GM23248 (cell line): Measurements from ENCODE around the gene SIT1. TPM values are rescaled to one million over a fixed set of nuclear protein-coding genes. Genes with fewer than 3 reads are reported as not detected.

ENCODE experiments used
- DNase-seq: peaks from one replicate; pipeline ENCODE4 v3.0.0-alpha.2; 2015
- H2AFZ ChIP-seq: fragments of 200-600 bp; sonication (generic); 2 replicates; pipeline ENCODE4 v1.6.1; 2016; ENCODE audit warnings: antibody characterized with exemption
- H3F3A ChIP-seq: fragments of 200-600 bp; sonication (generic); 2 replicates; pipeline ENCODE4 v1.6.1; 2016; ENCODE audit warnings: mild to moderate bottlenecking, antibody characterized with exemption, mixed run types; ENCODE audit not compliant: insufficient read depth
- H3K27ac ChIP-seq: fragments of 200-600 bp; sonication (generic); 2 replicates; pipeline ENCODE4 v1.5.1; 2016; ENCODE audit warnings: mild to moderate bottlenecking
- H3K27me3 ChIP-seq: fragments of 200-600 bp; sonication (generic); replicated peaks from 2 replicates; pipeline ENCODE4 v1.6.1; 2016; ENCODE audit warnings: mild to moderate bottlenecking; ENCODE audit not compliant: insufficient read depth
- H3K36me3 ChIP-seq: fragments of 200-600 bp; sonication (generic); 2 replicates; pipeline ENCODE4 v1.6.1; 2016; ENCODE audit warnings: low read depth, mild to moderate bottlenecking
- H3K4me1 ChIP-seq: fragments of 200-600 bp; sonication (generic); 2 replicates; pipeline ENCODE4 v1.6.1; 2016; ENCODE audit warnings: mild to moderate bottlenecking; ENCODE audit not compliant: insufficient read depth
- H3K4me2 ChIP-seq: fragments of 200-600 bp; sonication (generic); one replicate; pipeline ENCODE4 v1.6.1; 2016; ENCODE audit warnings: mild to moderate bottlenecking; ENCODE audit not compliant: unreplicated experiment
- H3K4me3 ChIP-seq: fragments of 200-600 bp; sonication (generic); 2 replicates; pipeline ENCODE4 v1.5.1; 2016; ENCODE audit warnings: mild to moderate bottlenecking
- H3K79me2 ChIP-seq: fragments of 200-600 bp; sonication (generic); 2 replicates; pipeline ENCODE4 v1.6.1; 2016; ENCODE audit warnings: mild to moderate bottlenecking; ENCODE audit not compliant: insufficient read depth
- H3K9ac ChIP-seq: fragments of 200-600 bp; sonication (generic); 2 replicates; pipeline ENCODE4 v1.6.1; 2016; ENCODE audit warnings: mild to moderate bottlenecking
- H3K9me2 ChIP-seq: fragments of 200-600 bp; sonication (generic); 2 replicates; pipeline ENCODE4 v1.6.1; 2016; ENCODE audit warnings: mixed run types, mild to moderate bottlenecking, moderate library complexity; ENCODE audit not compliant: insufficient read depth
- H3K9me3 ChIP-seq: fragments of 200-600 bp; sonication (generic); one replicate; pipeline ENCODE4 v1.6.1; 2017; ENCODE audit warnings: low read depth
- H4K20me1 ChIP-seq: fragments of 200-600 bp; sonication (generic); 2 replicates; pipeline ENCODE4 v1.6.0; 2016; ENCODE audit not compliant: insufficient read depth
- EZH2 ChIP-seq: fragments of 200-600 bp; sonication (generic); IDR thresholded peaks from 2 replicates; pipeline ENCODE4 v1.6.1; 2018; ENCODE audit warnings: antibody characterized with exemption, mild to moderate bottlenecking; ENCODE audit not compliant: insufficient read depth, poor library complexity, severe bottlenecking
- EZH2phosphoT487 ChIP-seq: fragments of 200-600 bp; sonication (generic); IDR thresholded peaks from 2 replicates; pipeline ENCODE4 v1.6.1; 2018; ENCODE audit warnings: antibody characterized with exemption, moderate library complexity, mild to moderate bottlenecking, low read depth; ENCODE audit not compliant: insufficient read depth
- WGBS, 2 experiments: methylation state at CpG; one replicate each; pipeline ENCODE4 v1.1.6; 2015 to 2017; ENCODE audit warnings: low lambda C conversion rate in 2 of 2, low coverage in 1 of 2; ENCODE audit errors: missing lambda C conversion rate in 2 of 2; 5-methylcytosine and 5-hydroxymethylcytosine counted together
- in situ Hi-C: fragments of 300-500 bp; cut with MboI; formaldehyde crosslinking; loops from 2 replicates; pipeline ENCODE4 v1.15.0; 2020
- polyA plus RNA-seq: library from polyadenylated mRNA; unstranded; fragments of >200 nt; fragmentation: Nextera tagmentation; extraction: Ambion mirVana; gene quantifications from 2 replicates; pipeline ENCODE4 v1.2.1, GENCODE V29; 2016
- total RNA-seq: library from RNA; depleted of rRNA; stranded (reverse); fragments of >200 nt; shearing (Covaris generic); gene quantifications from 2 replicates; pipeline ENCODE4 v1.2.3, GENCODE V29; 2014

The SIT1 gene
- total and polyA plus RNA-seq, 2 experiments from 2014 or later, result not detected

- Histone ChIP-seq H3K4me1 (peaks cover 23% of the 10 kb centered on the region), H3K9ac (peak within 1 kb of the TSS; percentile 89), H3K79me2 (peaks cover 18% of the 10 kb centered on the region; the same call in 1 of the 2 replicates), H3K9me3 (no peaks in the 10 kb centered on the region), H3K36me3 (peaks cover 5% of the 10 kb centered on the region; the same call in 1 of the 2 replicates), H3K4me2 (peak within 1 kb of the TSS; percentile 97), H3F3A (peaks cover 31% of the 10 kb centered on the region), H3K27me3 (no peaks in the 10 kb centered on the region), H4K20me1 (no peaks in the 10 kb centered on the region), H3K27ac (peak within 1 kb of the TSS; percentile 98), H3K9me2 (no peaks in the 10 kb centered on the region), H3K4me3 (peak within 1 kb of the TSS; percentile 90), H2AFZ (peak within 1 kb of the TSS; percentile 78)
- 1 to 2% methylated on average over 40 to 41 of the region's 42 CpGs for WGBS, 2 experiments
- TF ChIP-seq EZH2 (no peak), EZH2phosphoT487 (no peak)
- peak; percentile 100 for DNase-seq
- in situ Hi-C loops, result no loop called here
Measured at GRCh38 chr9:35657546-35658136, 6.9 kb upstream of the SIT1 start, which contains the start of gene RMRP. Gene RMRP (minus strand): TSS chr9:35658019.

DNA sequence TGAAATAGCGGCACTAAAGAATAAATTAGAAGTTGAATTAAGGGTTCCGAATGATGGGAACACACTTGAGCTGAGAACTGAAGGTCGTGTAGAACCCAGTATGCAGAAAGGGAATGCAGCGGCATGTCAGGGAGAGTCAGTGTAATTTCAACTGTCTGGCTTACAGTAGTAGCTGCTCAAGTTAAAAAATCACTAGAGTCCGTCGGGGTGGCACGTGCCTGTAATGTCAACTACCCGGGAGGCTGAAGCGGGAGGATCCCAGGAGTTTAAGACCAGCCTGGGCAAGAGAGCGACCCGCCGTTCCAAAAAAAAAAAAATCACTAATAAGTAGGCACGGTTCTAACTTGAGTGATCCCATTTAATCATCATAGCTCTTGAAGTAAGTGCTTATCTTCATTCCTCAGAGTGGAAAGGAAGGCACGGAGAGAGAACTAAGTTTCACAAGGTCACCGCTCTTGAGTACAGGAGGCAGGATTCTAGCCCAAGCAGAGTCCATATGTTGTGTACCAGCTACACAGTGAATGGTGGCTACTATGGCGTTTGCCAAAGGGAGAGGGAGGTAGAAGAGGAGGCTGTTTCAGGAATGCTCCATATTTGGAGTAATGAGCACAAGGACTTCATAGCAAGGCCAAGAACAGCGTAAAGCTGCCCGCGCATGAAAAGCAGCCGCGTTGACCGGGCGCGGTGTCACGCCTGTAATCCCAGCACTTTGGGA, 6.3 kb upstream of the SIT1 start:
- WGBS, 2 experiments, result 9 to 11% methylated on average over 25 of the region's 25 CpGs
- Histone ChIP-seq H4K20me1 (no peaks in the 10 kb centered on the region), H3K4me3 (peak overlapping the region; percentile 61), H3K9me2 (no peaks in the 10 kb centered on the region), H2AFZ (peak overlapping the region; percentile 78), H3K4me1 (peaks cover 26% of the 10 kb centered on the region), H3K9ac (peak overlapping the region; percentile 89), H3K9me3 (no peaks in the 10 kb centered on the region), H3K4me2 (peak overlapping the region; percentile 80), H3K79me2 (peaks cover 18% of the 10 kb centered on the region; the same call in 1 of the 2 replicates), H3K27ac (peak overlapping the region; percentile 98), H3F3A (peaks cover 35% of the 10 kb centered on the region), H3K36me3 (peaks cover 5% of the 10 kb centered on the region; the same call in 1 of the 2 replicates), H3K27me3 (no peaks in the 10 kb centered on the region)
- peak; percentile 68 for DNase-seq
- no peak for TF ChIP-seq EZH2
- no peak for TF ChIP-seq EZH2phosphoT487
- in situ Hi-C loops, result no loop called here

DNA sequence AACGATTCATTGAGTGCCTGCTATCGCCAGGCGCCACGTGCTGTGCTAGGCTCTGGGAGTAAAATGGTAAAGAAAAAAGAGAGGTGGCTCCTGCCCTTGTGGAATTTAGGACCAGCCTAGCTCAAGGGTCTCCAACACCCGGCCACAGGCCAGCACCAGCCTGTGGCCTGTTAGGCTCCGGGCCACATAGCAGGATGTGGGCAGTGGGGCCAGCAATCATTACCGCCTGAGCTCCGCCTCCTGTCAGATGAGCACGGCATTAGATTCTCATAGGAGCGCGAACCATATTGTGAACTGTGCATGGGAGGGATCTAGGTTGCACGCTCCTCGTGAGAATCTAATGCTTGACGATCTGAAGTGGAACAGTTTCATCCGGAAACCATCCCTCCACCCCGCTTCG, 5.6 kb upstream of the SIT1 start:
- no peaks in the 10 kb centered on the region for H3K9me3 ChIP-seq
- peaks cover 5% of the 10 kb centered on the region; the same call in 1 of the 2 replicates for H3K36me3 ChIP-seq
- H3K27ac ChIP-seq, result no peak overlapping the region
- no peaks in the 10 kb centered on the region for H3K27me3 ChIP-seq
- H3K4me2 ChIP-seq, result no peak overlapping the region
- H3K9me2 ChIP-seq, result no peaks in the 10 kb centered on the region
- H3F3A ChIP-seq, result peaks cover 34% of the 10 kb centered on the region
- H3K79me2 ChIP-seq, result peaks cover 18% of the 10 kb centered on the region; the same call in 1 of the 2 replicates
- no peak for DNase-seq
- no peak overlapping the region for H3K9ac ChIP-seq
- H3K4me3 ChIP-seq, result no peak overlapping the region
- in situ Hi-C loops, result no loop called here
- WGBS, 2 experiments, result 72 to 74% methylated on average over 17 of the region's 17 CpGs
- H3K4me1 ChIP-seq, result peaks cover 26% of the 10 kb centered on the region
- TF ChIP-seq EZH2, result no peak
- TF ChIP-seq EZH2phosphoT487, result no peak
- peak overlapping the region; percentile 78; the same call in 1 of the 2 replicates for H2AFZ ChIP-seq
- H4K20me1 ChIP-seq, result no peaks in the 10 kb centered on the region

DNA sequence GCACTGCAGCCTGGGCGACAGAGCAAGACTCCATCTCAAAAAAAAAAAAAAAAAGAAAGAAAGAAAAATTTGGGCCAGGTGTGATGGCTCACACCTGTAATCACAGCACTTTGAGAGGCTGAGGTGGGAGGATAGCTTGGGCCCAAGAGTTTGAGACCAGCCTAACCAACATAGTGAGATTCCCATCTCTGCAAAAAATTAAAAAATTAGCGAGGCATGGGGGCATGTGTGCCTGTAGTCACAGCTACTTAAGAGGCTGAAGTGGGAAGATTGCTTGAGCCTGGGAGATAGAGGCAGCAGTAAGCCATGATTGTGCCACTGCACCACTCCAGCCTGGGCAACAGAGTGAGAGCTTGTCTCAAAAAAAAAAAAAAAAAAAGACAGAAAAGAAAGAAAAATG, 2.9 kb upstream of the SIT1 start:
- Histone ChIP-seq H3K79me2 (no peaks in the 10 kb centered on the region), H3K4me2 (no peak overlapping the region), H3K9me3 (no peaks in the 10 kb centered on the region), H3K27ac (peak overlapping the region; percentile 77; the same call in 1 of the 2 replicates), H3K4me1 (peaks cover 36% of the 10 kb centered on the region), H3K9ac (no peak overlapping the region), H3F3A (peaks cover 13% of the 10 kb centered on the region), H3K36me3 (no peaks in the 10 kb centered on the region), H2AFZ (no peak overlapping the region), H3K27me3 (no peaks in the 10 kb centered on the region), H4K20me1 (no peaks in the 10 kb centered on the region), H3K4me3 (no peak overlapping the region), H3K9me2 (no peaks in the 10 kb centered on the region)
- DNase-seq, result no peak
- in situ Hi-C loops, result no loop called here
- TF ChIP-seq EZH2, result no peak
- WGBS, 2 experiments, result 97 to 100% methylated on average over 2 of the region's 2 CpGs
